ENCODE data around the gene BAG3. TPM values are rescaled to one million over a fixed set of nuclear protein-coding genes. Genes with fewer than 3 reads are reported as not detected.
"Not testable (repeated sequence)": the region's sequence is repeated elsewhere in the genome, so short reads cannot be mapped to it uniquely, and the experiment has no call there.

Gene BAG3
- polyA plus RNA-seq, 3 donors, result 12.1 to 90.9 (median 44.0) TPM

GRCh38 chr10:119658274-119658673 lies 7.1 kb downstream of the BAG3 start:
- WGBS, 3 donors, result 48 to 64% (median 58%) methylated on average over 13 of the region's 13 CpGs
- no peak overlapping the region for H3K27ac ChIP-seq (ENCODE audit: low read depth, low read length)

- H3K27ac ChIP-seq (ENCODE audit: low read depth, low read length), result no peak overlapping the region
- WGBS, 3 donors, result 85 to 94% (median 94%) methylated on average over 10 of the region's 10 CpGs
Measured at GRCh38 chr10:119659951-119660350, 8.8 kb downstream of the BAG3 start.

- WGBS, 3 donors, result 88 to 93% (median 93%) methylated on average over 6 to 7 of the region's 7 CpGs
- H3K27ac ChIP-seq (ENCODE audit: low read depth, low read length), result not testable (repeated sequence)
Measured at GRCh38 chr10:119662076-119662605, 11.0 kb downstream of the BAG3 start.

- 75 to 84% (median 81%) methylated on average over 12 of the region's 12 CpGs for WGBS, 3 donors
- no peak overlapping the region for H3K27ac ChIP-seq (ENCODE audit: low read depth, low read length)
Measured at GRCh38 chr10:119663866-119664698, 12.9 kb downstream of the BAG3 start.

GRCh38 chr10:119665901-119666708 lies 14.9 kb downstream of the BAG3 start:
- H3K27ac ChIP-seq (ENCODE audit: low read depth, low read length), result no peak overlapping the region
- 62 to 78% (median 76%) methylated on average over 14 of the region's 14 CpGs for WGBS, 3 donors

GRCh38 chr10:119666709-119667004 lies 15.5 kb downstream of the BAG3 start:
- H3K27ac ChIP-seq (ENCODE audit: low read depth, low read length), result no peak overlapping the region
- 95 to 96% (median 96%) methylated on average over 2 of the region's 2 CpGs for WGBS, 3 donors

GRCh38 chr10:119667562-119668328 lies 16.6 kb downstream of the BAG3 start:
- WGBS, 3 donors, result 24 to 63% (median 35%) methylated on average over 12 of the region's 12 CpGs
- no peak overlapping the region for H3K27ac ChIP-seq (ENCODE audit: low read depth, low read length)

GRCh38 chr10:119668461-119668860 lies 17.3 kb downstream of the BAG3 start:
- 71 to 92% (median 83%) methylated on average over 6 of the region's 6 CpGs for WGBS, 3 donors

GRCh38 chr10:119669331-119669730 lies 18.2 kb downstream of the BAG3 start:
- 79 to 95% (median 93%) methylated on average over 5 of the region's 5 CpGs for WGBS, 3 donors
- no peak overlapping the region for H3K27ac ChIP-seq (ENCODE audit: low read depth, low read length)

More at GRCh38 chr10:119668461-119668860, 17.3 kb downstream of the BAG3 start:
- no peak overlapping the region for H3K27ac ChIP-seq (ENCODE audit: low read depth, low read length)

- no peak overlapping the region for H3K27ac ChIP-seq (ENCODE audit: low read depth, low read length)
- 55 to 93% (median 88%) methylated on average over 18 of the region's 18 CpGs for WGBS, 3 donors
Measured at GRCh38 chr10:119669975-119670640, 18.9 kb downstream of the BAG3 start.

- no peak overlapping the region for H3K27ac ChIP-seq (ENCODE audit: low read depth, low read length)
Measured at GRCh38 chr10:119670717-119671116, 19.5 kb downstream of the BAG3 start.

GRCh38 chr10:119671381-119671780 lies 20.2 kb downstream of the BAG3 start:
- 81 to 87% (median 83%) methylated on average over 4 of the region's 4 CpGs for WGBS, 3 donors

More at GRCh38 chr10:119670717-119671116, 19.5 kb downstream of the BAG3 start:
- WGBS, 3 donors, result 43 to 88% (median 85%) methylated on average over 3 of the region's 3 CpGs

GRCh38 chr10:119672291-119672690 lies 21.1 kb downstream of the BAG3 start:
- 93 to 95% (median 93%) methylated on average over 23 of the region's 23 CpGs for WGBS, 3 donors
- no peak overlapping the region for H3K27ac ChIP-seq (ENCODE audit: low read depth, low read length)

More at GRCh38 chr10:119671381-119671780, 20.2 kb downstream of the BAG3 start:
- H3K27ac ChIP-seq (ENCODE audit: low read depth, low read length), result no peak overlapping the region

- no peak overlapping the region for H3K27ac ChIP-seq (ENCODE audit: low read depth, low read length)
- WGBS, 3 donors, result 71 to 87% (median 73%) methylated on average over 4 of the region's 4 CpGs
Measured at GRCh38 chr10:119673271-119673670, 22.1 kb downstream of the BAG3 start.

- no peak overlapping the region for H3K27ac ChIP-seq (ENCODE audit: low read depth, low read length)
- WGBS, 3 donors, result 73 to 85% (median 81%) methylated on average over 8 to 9 of the region's 9 CpGs
Measured at GRCh38 chr10:119675483-119676170, 24.4 kb downstream of the BAG3 start.

- WGBS, 3 donors, result 89 to 91% (median 90%) methylated on average over 6 of the region's 6 CpGs
- no peak overlapping the region for H3K27ac ChIP-seq (ENCODE audit: low read depth, low read length)
Measured at GRCh38 chr10:119677126-119677525, 25.9 kb downstream of the BAG3 start.

GRCh38 chr10:119677904-119678755 lies 26.9 kb downstream of the BAG3 start:
- H3K27ac ChIP-seq (ENCODE audit: low read depth, low read length), result no peak overlapping the region
- 94 to 96% (median 96%) methylated on average over 13 of the region's 13 CpGs for WGBS, 3 donors
